ENCODE data around the gene SIM1.

DNA sequence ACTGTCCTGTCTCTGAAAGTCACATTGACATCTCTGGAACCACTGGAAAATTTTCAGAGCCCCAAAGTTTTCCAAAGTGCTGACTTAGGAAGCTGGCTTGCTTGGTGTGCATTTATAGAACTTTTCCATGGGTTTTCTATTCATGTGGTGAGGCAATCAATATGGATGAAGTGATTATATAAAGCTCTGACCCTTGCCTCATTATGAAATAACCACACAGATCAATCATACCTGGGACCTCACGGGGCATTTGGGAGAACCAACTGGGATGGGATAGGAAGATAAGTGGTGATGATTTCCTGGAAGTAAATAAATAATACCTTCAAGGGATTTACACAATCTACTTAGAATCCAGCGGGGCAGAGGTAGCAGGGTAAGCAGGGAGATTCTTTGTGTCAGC is 22.9 kb upstream of the SIM1 start:
- TF ChIP-seq, protein P1, sequence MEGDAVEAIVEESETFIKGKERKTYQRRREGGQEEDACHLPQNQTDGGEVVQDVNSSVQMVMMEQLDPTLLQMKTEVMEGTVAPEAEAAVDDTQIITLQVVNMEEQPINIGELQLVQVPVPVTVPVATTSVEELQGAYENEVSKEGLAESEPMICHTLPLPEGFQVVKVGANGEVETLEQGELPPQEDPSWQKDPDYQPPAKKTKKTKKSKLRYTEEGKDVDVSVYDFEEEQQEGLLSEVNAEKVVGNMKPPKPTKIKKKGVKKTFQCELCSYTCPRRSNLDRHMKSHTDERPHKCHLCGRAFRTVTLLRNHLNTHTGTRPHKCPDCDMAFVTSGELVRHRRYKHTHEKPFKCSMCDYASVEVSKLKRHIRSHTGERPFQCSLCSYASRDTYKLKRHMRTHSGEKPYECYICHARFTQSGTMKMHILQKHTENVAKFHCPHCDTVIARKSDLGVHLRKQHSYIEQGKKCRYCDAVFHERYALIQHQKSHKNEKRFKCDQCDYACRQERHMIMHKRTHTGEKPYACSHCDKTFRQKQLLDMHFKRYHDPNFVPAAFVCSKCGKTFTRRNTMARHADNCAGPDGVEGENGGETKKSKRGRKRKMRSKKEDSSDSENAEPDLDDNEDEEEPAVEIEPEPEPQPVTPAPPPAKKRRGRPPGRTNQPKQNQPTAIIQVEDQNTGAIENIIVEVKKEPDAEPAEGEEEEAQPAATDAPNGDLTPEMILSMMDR (IDR thresholded peaks at IDR 0.05; ENCODE audit: low read length): no peak
- TF ChIP-seq EZH2 (IDR thresholded peaks at IDR 0.05; ENCODE audit: borderline replicate concordance, low read length): no peak

Measured in OCI-LY1 (cell line).